Measurements from ENCODE around the gene KRTAP19-7. TPM values are rescaled to one million over a fixed set of nuclear protein-coding genes. Genes with fewer than 3 reads are reported as not detected.

KRTAP19-7 gene
- total RNA-seq, 1 donor, result not detected

Small RNA genes lying within 50 kb of the gene (small RNA-seq; reads per million reads assigned to genes)
- not detected for gene AP000567.1
- not detected for gene KRTAP19-10P
- not detected for gene KRTAP19-11P
- not detected for gene KRTAP22-1
- not detected for gene KRTAP22-2

Other genes starting within 250 kb of the KRTAP19-7 start
- not detected for gene KRTAP26-1, start 241.0 kb downstream of the KRTAP19-7 start, total RNA-seq
- gene KRTAP27-1, start 223.6 kb downstream of the KRTAP19-7 start, total RNA-seq, result not detected
- not detected for gene KRTAP23-1, start 212.7 kb downstream of the KRTAP19-7 start, total RNA-seq
- gene KRTAP13-2, start 189.0 kb downstream of the KRTAP19-7 start, total RNA-seq, result not detected
- 0.27 TPM for gene KRTAP13-1, start 165.3 kb downstream of the KRTAP19-7 start, total RNA-seq
- not detected for gene KRTAP13-3, start 135.4 kb downstream of the KRTAP19-7 start, total RNA-seq
- not detected for gene KRTAP13-4, start 131.1 kb downstream of the KRTAP19-7 start, total RNA-seq
- not detected for gene KRTAP15-1, start 121.0 kb downstream of the KRTAP19-7 start, total RNA-seq
- gene KRTAP19-1, start 80.9 kb downstream of the KRTAP19-7 start, total RNA-seq, result not detected
- gene KRTAP19-2, start 73.9 kb downstream of the KRTAP19-7 start, total RNA-seq, result not detected
- not detected for gene KRTAP19-3, start 69.3 kb downstream of the KRTAP19-7 start, total RNA-seq
- not detected for gene KRTAP19-4, start 64.1 kb downstream of the KRTAP19-7 start, total RNA-seq
- not detected for gene KRTAP19-5, start 59.2 kb downstream of the KRTAP19-7 start, total RNA-seq
- gene KRTAP19-6, start 19.4 kb downstream of the KRTAP19-7 start, total RNA-seq, result not detected
- not detected for gene KRTAP22-2, start 29.1 kb upstream of the KRTAP19-7 start, total RNA-seq
- not detected for gene KRTAP6-3, start 31.1 kb upstream of the KRTAP19-7 start, total RNA-seq
- gene KRTAP6-2, start 37.6 kb upstream of the KRTAP19-7 start, total RNA-seq, result not detected
- not detected for gene KRTAP22-1, start 39.8 kb upstream of the KRTAP19-7 start, total RNA-seq
- not detected for gene KRTAP6-1, start 52.6 kb upstream of the KRTAP19-7 start, total RNA-seq
- not detected for gene KRTAP20-1, start 55.1 kb upstream of the KRTAP19-7 start, total RNA-seq
- gene KRTAP20-4, start 59.3 kb upstream of the KRTAP19-7 start, total RNA-seq, result not detected
- gene KRTAP20-2, start 73.9 kb upstream of the KRTAP19-7 start, total RNA-seq, result not detected
- gene KRTAP20-3, start 81.5 kb upstream of the KRTAP19-7 start, total RNA-seq, result not detected
- gene KRTAP21-3, start 157.5 kb upstream of the KRTAP19-7 start, total RNA-seq, result not detected
- not detected for gene KRTAP21-2, start 185.9 kb upstream of the KRTAP19-7 start, total RNA-seq
- not detected for gene KRTAP21-1, start 194.1 kb upstream of the KRTAP19-7 start, total RNA-seq